NCI-H446 treated with DMSO at 0.1 percent for 48 hours (cell line): ENCODE measurements around the gene KAZN.
A peak's percentile ranks its signal among the peaks of the same experiment; 100 is the strongest.

Experiments
- DNase-seq: peaks from one replicate; lab custom pipeline; 2025; lab: John Stamatoyannopoulos, UW

Gene KAZN

DNA sequence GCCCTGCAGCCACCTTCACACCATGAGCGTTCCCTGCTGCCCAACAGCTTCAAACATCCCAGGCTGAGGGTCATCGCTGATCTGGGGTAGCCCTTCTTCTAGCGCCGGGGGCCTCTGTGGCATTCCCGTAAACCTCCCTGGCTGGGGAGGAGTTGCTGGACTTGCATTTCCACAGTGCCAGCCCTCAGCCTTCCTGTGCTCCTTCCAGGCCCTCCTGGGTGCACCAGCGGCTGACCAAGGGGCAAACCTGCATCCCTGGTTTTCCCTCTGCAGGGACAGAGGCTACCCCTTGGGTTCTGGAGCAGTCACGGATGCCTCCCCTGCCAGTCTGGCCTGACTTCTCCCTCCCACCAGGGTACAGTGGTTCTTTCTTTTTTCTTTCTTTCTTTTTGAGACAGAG, 336.4 kb downstream of the KAZN start:
- DNase-seq, result no peak

GRCh38 chr1:14936815-14937214, 338.3 kb downstream of the KAZN start:
- no peak for DNase-seq

GRCh38 chr1:14937288-14937949, 338.9 kb downstream of the KAZN start:
- DNase-seq, result peak; percentile 93

DNA sequence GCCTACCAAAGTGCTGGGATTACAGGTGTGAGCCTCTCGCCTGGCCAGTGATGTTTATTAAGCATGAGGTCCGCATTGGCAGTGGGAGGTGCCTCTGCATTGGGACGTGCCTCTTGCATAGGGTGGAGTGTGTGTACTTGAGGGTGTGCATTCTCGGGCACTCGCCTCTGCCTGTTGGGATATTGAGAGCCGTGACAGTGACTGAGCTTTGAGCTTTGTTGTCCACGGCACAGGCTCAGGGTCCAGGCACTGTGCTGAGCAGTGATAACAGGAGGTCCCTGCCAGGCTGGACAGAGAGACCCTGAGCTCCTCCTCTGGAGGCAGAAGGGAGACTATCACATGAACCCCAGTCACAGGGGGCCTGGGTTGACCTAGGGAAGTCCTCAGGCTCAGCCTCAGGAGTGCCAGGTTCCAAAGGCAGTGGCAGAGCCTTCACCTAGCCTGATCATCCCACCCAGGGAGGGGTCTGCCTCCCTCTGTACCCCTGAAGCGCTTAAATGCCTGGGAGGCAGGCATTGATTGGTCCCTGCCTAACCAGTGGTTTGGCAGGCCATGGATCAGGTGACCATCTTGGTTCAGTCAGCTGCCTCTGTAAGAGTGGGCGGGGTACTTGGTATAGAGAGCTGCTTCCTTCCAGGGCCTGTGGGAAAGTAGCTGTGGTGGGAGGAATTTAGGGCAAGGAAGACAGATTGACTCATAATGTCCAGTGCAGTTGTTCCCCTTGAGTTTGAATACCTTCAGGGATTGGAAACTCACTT, 341.2 kb downstream of the KAZN start:
- DNase-seq, result no peak

GRCh38 chr1:14940285-14940870, 341.9 kb downstream of the KAZN start:
- no peak for DNase-seq

GRCh38 chr1:14941864-14942263, 343.4 kb downstream of the KAZN start:
- no peak for DNase-seq

- peak; percentile 37 for DNase-seq
Observed at GRCh38 chr1:14944471-14944985, 346.0 kb downstream of the KAZN start.

GRCh38 chr1:14945132-14946010, 346.9 kb downstream of the KAZN start:
- peak; percentile 96 for DNase-seq

GRCh38 chr1:14946011-14946359, 347.5 kb downstream of the KAZN start:
- DNase-seq, result no peak

DNA sequence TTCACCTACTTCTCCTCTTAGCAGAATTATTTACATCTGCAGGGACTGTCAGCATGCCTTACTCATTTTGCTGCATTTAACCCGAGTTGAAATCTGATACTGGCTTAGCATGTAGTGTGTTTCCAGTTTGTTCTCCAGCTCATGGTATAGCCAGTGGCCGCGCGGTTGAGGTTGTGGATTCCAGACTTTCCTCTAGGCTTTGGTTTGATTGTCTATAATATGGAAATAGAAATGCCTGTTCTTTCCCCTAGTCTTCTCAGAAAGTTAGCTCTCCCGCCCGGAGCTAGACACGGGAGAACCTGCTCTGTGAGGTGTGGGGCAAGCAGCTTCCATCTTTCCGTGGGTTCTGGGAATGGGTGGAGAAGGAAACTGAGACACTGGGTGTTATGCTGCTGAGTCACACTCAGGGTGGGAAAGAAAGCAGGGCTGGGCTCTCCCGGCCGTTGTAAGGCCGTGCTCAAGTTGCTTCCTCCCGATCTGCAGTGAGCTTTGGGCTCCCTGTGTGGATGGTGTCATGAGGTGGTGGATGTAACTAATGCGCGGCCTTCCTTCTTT, 348.3 kb downstream of the KAZN start:
- DNase-seq, result no peak

DNA sequence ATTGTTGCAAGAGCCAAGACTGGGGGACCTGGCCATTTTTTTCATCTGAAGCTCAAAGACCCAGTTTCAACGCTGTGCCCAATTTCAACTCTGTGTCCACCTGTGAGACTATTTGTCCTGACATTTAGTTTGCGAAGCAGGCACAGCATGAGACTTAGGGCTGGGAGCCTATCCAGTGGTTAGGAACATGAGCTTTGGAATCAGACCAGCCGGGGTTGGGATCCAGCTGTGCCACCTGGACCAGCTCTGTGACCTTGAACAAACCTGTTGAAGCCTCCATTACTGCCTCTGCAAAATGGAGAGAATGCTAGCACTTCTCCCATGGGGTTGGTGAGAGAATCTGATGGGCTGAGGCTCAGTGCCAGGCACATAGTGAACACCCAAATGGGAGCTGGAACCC, 348.9 kb downstream of the KAZN start:
- no peak for DNase-seq

- no peak for DNase-seq
Observed at GRCh38 chr1:14948112-14948652, 349.7 kb downstream of the KAZN start.

GRCh38 chr1:14949270-14949835, 350.9 kb downstream of the KAZN start:
- DNase-seq, result no peak

DNA sequence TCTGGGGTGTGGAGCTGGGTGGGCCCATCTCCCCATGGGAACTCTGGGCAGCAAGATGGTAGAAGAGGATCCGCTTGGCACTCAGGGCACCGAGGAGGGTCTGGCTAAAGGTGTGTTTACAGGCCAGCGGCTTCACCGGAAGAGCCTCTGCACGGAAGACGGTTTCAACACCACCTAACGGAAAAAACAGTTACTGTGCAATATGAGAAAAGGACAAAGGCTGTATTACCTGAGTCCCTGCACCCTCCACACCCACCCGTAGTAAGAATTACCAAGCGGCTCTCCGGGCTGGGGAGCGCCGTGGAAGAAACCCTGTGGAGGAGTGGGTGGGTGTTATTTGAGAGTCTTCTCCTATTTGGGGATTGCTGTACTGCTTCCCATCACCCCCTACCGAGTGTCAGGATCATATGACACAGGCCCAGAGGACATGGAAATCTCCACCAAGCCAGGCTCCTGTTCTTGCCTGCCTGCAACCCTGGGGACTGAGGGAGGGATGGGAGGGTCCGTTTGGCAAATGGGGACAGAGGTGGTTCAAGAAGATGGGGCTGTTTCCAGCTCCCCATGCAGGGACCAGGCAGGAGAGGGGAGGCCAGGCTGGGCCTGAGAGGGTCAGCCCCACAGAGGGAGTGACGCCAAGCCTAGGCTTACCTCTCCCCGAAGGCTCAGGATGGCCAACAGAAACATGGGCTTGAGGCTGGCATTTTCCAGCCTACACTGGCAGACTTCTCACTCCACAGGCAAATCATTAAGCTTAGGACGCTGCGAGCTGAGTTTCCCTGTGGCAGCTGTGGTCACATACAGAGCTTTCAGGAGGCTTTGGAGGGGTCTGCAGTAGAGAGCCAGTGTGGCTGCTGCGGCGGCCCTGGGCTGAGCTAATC, 351.6 kb downstream of the KAZN start:
- no peak for DNase-seq

DNA sequence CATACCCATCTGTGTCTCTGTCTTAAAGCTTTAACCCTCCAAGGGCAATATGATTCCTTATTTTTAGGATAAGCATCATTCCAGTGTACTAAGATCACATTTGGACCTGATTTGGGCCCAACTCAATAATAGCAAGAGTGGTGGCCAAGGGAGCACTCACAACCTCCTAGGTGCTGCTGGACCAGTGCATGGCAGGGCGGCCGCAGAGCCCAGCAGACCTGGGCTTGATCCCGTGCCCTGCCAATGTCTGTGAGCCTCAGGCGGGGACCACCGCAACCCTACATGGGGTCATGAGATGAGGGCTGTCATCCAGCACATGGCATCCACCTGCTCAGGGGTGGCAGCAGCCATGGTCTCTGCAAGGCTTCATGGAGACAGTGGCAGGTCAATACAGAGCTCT, 353.3 kb downstream of the KAZN start:
- no peak for DNase-seq

DNA sequence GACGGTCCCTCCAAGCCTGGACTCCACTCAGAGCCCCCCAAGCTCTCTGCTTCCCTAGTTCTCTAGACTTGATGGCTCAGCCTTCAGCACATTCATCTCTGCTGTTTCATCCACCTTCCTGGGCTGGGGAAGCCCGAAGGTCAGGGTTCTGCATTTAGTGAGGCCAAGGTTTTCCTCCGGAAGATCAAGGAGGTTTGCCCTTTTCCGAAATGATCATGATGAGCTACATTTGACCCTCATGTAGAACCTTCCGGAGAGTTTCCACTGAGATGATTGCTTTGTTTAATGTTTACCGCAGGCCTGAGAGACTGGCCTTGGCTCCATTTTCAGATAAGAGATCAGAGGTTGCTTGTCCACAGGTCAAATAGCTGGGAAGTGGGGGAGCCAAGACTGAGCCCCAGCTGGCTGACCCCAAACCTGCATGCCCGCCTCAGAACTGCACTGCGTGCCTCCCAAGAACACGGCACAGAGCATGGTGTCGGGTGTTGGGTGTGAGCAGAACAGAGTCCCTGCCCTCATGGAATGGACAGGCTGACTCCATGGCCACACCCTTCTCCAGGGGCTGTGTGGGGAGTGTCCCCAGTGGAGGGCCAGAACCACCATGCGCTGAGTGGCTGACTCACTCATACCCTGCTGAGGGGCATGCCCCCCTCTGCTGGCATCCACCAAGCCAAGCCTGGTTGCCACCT, 354.3 kb downstream of the KAZN start:
- DNase-seq, result no peak

DNA sequence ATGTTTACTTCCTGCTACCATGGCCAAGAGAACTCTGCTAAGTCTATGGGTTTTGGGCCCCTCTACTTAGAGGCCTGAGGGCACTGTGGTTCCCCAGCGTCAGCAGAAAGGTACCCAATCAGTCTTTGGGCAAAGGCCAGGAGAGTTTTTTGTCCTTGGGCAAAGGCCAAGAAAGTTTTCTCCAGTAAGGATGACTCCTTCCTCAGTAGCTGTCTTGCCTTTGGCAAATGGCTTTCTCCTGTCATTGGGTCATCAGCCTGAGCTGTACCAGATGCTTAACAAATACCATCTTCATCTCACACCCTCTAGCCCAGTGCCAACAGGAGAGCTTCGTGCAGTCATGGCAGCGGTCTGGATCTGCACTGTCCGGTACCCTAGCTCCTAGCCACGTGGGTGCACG, 355.7 kb downstream of the KAZN start:
- DNase-seq, result no peak

DNA sequence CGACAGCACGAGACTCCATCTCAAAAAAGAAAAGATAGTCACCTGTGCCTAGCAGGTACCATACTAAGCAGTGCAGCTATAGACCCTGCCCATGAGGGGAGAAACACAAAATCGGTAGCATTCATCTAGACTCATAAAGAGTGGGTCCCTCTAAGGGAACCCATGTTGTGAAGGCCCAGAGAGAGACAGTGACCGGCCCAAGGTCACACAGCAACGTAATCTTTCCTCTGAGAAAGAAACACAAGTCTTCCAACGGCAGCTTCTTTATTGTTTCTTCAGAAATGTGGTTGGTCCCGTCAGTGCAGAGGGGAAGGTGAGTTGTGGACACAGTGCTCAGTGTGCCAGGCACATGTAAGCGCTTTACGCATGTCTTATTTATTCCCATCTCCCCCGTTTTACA, 356.4 kb downstream of the KAZN start:
- no peak for DNase-seq

DNA sequence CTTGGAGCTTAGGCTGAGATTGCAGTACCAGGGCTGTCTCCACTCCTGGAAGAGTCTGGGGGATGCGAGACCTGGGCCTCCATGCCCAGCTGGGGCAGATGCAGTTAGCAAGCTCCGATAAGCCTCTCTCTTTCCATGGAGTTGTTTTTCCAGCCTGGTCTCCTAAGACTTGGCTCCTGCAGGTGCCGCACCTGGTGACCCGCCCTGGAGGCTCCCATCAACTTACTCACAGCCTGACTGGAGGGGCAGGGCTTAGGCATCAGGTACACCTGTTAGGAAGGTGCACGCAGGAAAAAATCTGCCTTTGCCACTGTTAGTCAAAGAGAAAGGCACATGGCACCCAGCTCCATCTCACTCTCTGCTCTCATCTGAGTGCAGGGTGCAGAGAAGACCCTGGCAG, 356.9 kb downstream of the KAZN start:
- no peak for DNase-seq

GRCh38 chr1:14955976-14956375, 357.5 kb downstream of the KAZN start:
- no peak for DNase-seq
